CD14-positive monocyte (primary cell): ENCODE measurements around the gene TXNDC11. TPM values are rescaled to one million over a fixed set of nuclear protein-coding genes. Genes with fewer than 3 reads are reported as not detected.

Source experiments
- DNase-seq, 3 donors: peaks; one replicate each; pipeline ENCODE4 v3.0.0-alpha.2; 2011 to 2022
- H2AFZ ChIP-seq: 2 replicates; pipeline ENCODE4 v1.6.0; 2012; ENCODE audit warnings: mild to moderate bottlenecking, low read depth, low read length, inconsistent platforms; ENCODE audit not compliant: insufficient read depth, poor library complexity, severe bottlenecking
- H3K27ac ChIP-seq, 2 donors: 1 replicate in 1 of 2; 2 replicates in 1 of 2; pipeline ENCODE4 v1.5.1; 2012 to 2013; ENCODE audit warnings: low read length in 2 of 2, control low read depth in 1 of 2, inconsistent platforms in 1 of 2, low read depth in 1 of 2, mild to moderate bottlenecking in 1 of 2
- H3K27me3 ChIP-seq, 2 donors: one replicate each; pipeline versions ENCODE4 v1.6.0 to v1.6.1; 2011 to 2013; ENCODE audit warnings: low read length in 2 of 2; ENCODE audit not compliant: control insufficient read depth in 2 of 2, insufficient read depth in 2 of 2
- H3K36me3 ChIP-seq, 2 donors: replicated peaks in 1 of 2; 1 replicate in 1 of 2; 2 replicates in 1 of 2; pipeline versions ENCODE4 v1.5.1 to v1.6.1; 2012 to 2013; ENCODE audit warnings: low read length in 2 of 2, control low read depth in 1 of 2, inconsistent platforms in 1 of 2, mild to moderate bottlenecking in 1 of 2; ENCODE audit not compliant: insufficient read depth in 2 of 2, control insufficient read depth in 1 of 2
- H3K4me1 ChIP-seq, 2 donors: 1 replicate in 1 of 2; 2 replicates in 1 of 2; pipeline versions ENCODE4 v1.5.1 to v1.6.1; 2012 to 2013; ENCODE audit warnings: low read length in 2 of 2, control low read depth in 1 of 2, inconsistent platforms in 1 of 2, mild to moderate bottlenecking in 1 of 2, moderate library complexity in 1 of 2; ENCODE audit not compliant: insufficient read depth in 2 of 2, control insufficient read depth in 1 of 2
- H3K4me2 ChIP-seq: replicated peaks from 2 replicates; pipeline ENCODE3; 2012; ENCODE audit warnings: low read length, moderate library complexity, mild to moderate bottlenecking; ENCODE audit not compliant: poor library complexity, severe bottlenecking; ENCODE audit errors: extremely low read depth
- H3K4me3 ChIP-seq, 3 experiments: fragments of 200-600 bp in 1 of 3; sonication (generic) in 1 of 3; replicated peaks in 1 of 3; 1 replicate in 2 of 3; 2 replicates in 1 of 3; pipeline ENCODE4 v1.5.1; 2011 to 2013; ENCODE audit warnings: low read length in 3 of 3, mild to moderate bottlenecking in 3 of 3, control low read depth in 2 of 3, low read depth in 2 of 3, inconsistent platforms in 1 of 3, moderate library complexity in 1 of 3
- H3K79me2 ChIP-seq: 2 replicates; pipeline ENCODE4 v1.6.0; 2012; ENCODE audit warnings: mild to moderate bottlenecking, control low read depth, inconsistent platforms, low read length, moderate library complexity; ENCODE audit not compliant: insufficient read depth
- H3K9ac ChIP-seq: 2 replicates; pipeline ENCODE4 v1.6.0; 2017; ENCODE audit warnings: low read length, mild to moderate bottlenecking; ENCODE audit not compliant: insufficient read depth, poor library complexity, severe bottlenecking
- H3K9me3 ChIP-seq, 2 donors: replicated peaks in 1 of 2; 1 replicate in 1 of 2; 2 replicates in 1 of 2; pipeline versions ENCODE4 v1.5.1 to v1.6.1; 2012 to 2013; ENCODE audit warnings: low read length in 2 of 2, control low read depth in 1 of 2; ENCODE audit not compliant: control insufficient read depth in 1 of 2, insufficient read depth in 1 of 2
- H4K20me1 ChIP-seq: 2 replicates; pipeline ENCODE4 v1.6.0; 2012; ENCODE audit warnings: mild to moderate bottlenecking, low read length, control low read depth, moderate library complexity; ENCODE audit not compliant: insufficient read depth
- H3K27ac Mint-ChIP-seq, 7 donors: one replicate each; pipeline ENCODE4 v1.8.0; 2020; ENCODE audit warnings: mild to moderate bottlenecking in 7 of 7, mixed read lengths in 7 of 7, moderate library complexity in 6 of 7, inconsistent platforms in 2 of 7
- H3K27me3 Mint-ChIP-seq, 3 donors: one replicate each; pipeline ENCODE4 v1.8.0; 2021 to 2022; ENCODE audit warnings: low read depth in 3 of 3, mild to moderate bottlenecking in 3 of 3, mixed read lengths in 3 of 3, moderate library complexity in 3 of 3, inconsistent platforms in 1 of 3
- H3K36me3 Mint-ChIP-seq, 2 donors: one replicate each; pipeline ENCODE4 v1.8.0; 2020; ENCODE audit warnings: mixed read lengths in 2 of 2, inconsistent platforms in 1 of 2, mild to moderate bottlenecking in 1 of 2
- H3K4me1 Mint-ChIP-seq: one replicate; pipeline ENCODE4 v1.8.0; 2020; ENCODE audit warnings: mild to moderate bottlenecking, mixed read lengths
- H3K4me3 Mint-ChIP-seq, 2 donors: one replicate each; pipeline ENCODE4 v1.8.0; 2020; ENCODE audit warnings: mild to moderate bottlenecking in 2 of 2, mixed read lengths in 2 of 2, moderate library complexity in 1 of 2
- H3K9me3 Mint-ChIP-seq, 7 donors: one replicate each; pipeline ENCODE4 v1.8.0; 2020 to 2022; ENCODE audit warnings: mixed read lengths in 7 of 7, mild to moderate bottlenecking in 6 of 7, moderate library complexity in 6 of 7, inconsistent platforms in 2 of 7
- WGBS: methylation state at CpG from one replicate; pipeline ENCODE4 v1.1.5; 2013; ENCODE audit warnings: missing lambda C conversion rate; ENCODE audit not compliant: insufficient coverage; 5-methylcytosine and 5-hydroxymethylcytosine counted together
- intact Hi-C, 2 donors: fragments of 100-400 bp; cut with micrococcal nuclease; formaldehyde crosslinking; loops; one replicate each; pipeline versions ENCODE4 v1.15.0 to v1.15.1; 2023
- polyA plus RNA-seq, 3 donors: library from polyadenylated mRNA; depleted of rRNA in 1 of 3; unstranded in 2 of 3; stranded (reverse) in 1 of 3; fragments of 300-500 nt in 2 of 3; fragments of >200 nt in 1 of 3; fragmentation: Illumina TruSeq in 2 of 3; gene quantifications; 1 replicate in 2 of 3; 2 replicates in 1 of 3; pipeline ENCODE4 v1.2.3, GENCODE V29; 2012 to 2021
- TF ChIP-seq, protein P1 (sequence below): fragments of 200-600 bp; IDR thresholded peaks from one replicate; pipeline ENCODE4 v1.8.0; 2022; ENCODE audit warnings: antibody characterized with exemption, mild to moderate bottlenecking

TXNDC11 gene
- polyA plus RNA-seq, 3 donors: 32.9 to 60.0 (median 40.6) TPM

- H2AFZ ChIP-seq: no peak overlapping the region
- 100% methylated on average over 4 of the region's 9 CpGs for WGBS
- no peak overlapping the region for H3K4me3 ChIP-seq
- DNase-seq: no peak
- H3K4me2 ChIP-seq: no peak overlapping the region
- peaks cover 16% of the 10 kb centered on the region for H4K20me1 ChIP-seq
- Mint-ChIP-seq H3K9me3 (no peaks in the 10 kb centered on the region), H3K27me3 (no peaks in the 10 kb centered on the region), H3K36me3 (peaks cover 69 to 74% of the 10 kb centered on the region in 2 donors), H3K27ac (no peak overlapping the region), H3K4me1 (peaks cover 46% of the 10 kb centered on the region), H3K4me3 (no peak overlapping the region)
- intact Hi-C loops: no loop called here
- peaks cover 25% of the 10 kb centered on the region for H3K79me2 ChIP-seq
- H3K27me3 ChIP-seq: no peaks in the 10 kb centered on the region
- no peak overlapping the region for H3K27ac ChIP-seq
- H3K9me3 ChIP-seq: no peaks in the 10 kb centered on the region
- peaks cover 47 to 48% of the 10 kb centered on the region in 2 donors for H3K4me1 ChIP-seq
- no peak overlapping the region for H3K9ac ChIP-seq
- H3K36me3 ChIP-seq: peaks cover 46 to 68% of the 10 kb centered on the region in 2 donors
- TF ChIP-seq, protein P1, sequence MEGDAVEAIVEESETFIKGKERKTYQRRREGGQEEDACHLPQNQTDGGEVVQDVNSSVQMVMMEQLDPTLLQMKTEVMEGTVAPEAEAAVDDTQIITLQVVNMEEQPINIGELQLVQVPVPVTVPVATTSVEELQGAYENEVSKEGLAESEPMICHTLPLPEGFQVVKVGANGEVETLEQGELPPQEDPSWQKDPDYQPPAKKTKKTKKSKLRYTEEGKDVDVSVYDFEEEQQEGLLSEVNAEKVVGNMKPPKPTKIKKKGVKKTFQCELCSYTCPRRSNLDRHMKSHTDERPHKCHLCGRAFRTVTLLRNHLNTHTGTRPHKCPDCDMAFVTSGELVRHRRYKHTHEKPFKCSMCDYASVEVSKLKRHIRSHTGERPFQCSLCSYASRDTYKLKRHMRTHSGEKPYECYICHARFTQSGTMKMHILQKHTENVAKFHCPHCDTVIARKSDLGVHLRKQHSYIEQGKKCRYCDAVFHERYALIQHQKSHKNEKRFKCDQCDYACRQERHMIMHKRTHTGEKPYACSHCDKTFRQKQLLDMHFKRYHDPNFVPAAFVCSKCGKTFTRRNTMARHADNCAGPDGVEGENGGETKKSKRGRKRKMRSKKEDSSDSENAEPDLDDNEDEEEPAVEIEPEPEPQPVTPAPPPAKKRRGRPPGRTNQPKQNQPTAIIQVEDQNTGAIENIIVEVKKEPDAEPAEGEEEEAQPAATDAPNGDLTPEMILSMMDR: no peak
Observed at GRCh38 chr16:11685844-11686618, 56.6 kb downstream of the TXNDC11 start.

DNA sequence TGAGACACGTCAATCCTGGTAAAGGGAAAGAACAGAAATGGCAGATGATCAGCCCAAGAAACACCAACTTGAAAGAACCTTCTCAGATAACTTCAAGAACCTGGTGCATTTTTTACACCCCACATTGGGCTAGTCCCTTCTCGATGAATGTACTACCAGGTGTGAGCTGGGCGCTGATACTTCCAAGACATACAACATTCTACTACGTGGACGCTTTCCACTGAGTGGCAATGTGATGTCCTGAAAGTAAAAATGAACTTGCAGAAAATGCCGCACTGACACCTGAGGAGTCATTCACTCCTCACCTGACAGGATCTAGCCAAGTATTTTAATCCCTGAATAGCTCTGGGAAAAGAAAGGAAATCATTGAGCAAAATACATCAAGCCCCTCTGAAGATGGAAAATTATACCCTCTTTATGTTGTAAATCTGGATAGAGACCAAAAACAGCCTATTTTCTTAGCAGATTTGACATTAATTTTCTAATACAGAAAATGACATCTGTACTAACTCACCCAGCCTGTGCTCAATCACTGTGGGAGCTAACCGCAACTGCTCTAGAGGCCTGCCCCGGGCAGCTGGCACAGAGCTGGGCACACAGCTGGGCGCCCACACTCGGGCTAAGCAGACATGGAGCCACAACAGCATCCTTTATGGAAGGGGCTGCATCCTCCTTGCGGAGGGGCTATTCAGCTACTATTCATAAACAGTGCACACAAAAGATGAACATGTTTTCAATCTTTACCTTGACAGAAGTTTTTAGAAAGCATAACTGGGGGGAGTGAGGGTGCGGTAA, 58.2 kb downstream of the TXNDC11 start:
- no peak for DNase-seq
- Mint-ChIP-seq H3K4me3 (no peak overlapping the region), H3K4me1 (peaks cover 48% of the 10 kb centered on the region), H3K27me3 (no peaks in the 10 kb centered on the region), H3K36me3 (peaks cover 77 to 78% of the 10 kb centered on the region in 2 donors), H3K9me3 (no peaks in the 10 kb centered on the region), H3K27ac (no peak overlapping the region)
- H3K4me1 ChIP-seq: peaks cover 46 to 51% of the 10 kb centered on the region in 2 donors
- H3K9ac ChIP-seq: no peak overlapping the region
- H3K79me2 ChIP-seq: peaks cover 36% of the 10 kb centered on the region
- 97% methylated on average over 5 of the region's 12 CpGs for WGBS
- no peak overlapping the region for H3K27ac ChIP-seq
- peaks cover 47 to 76% of the 10 kb centered on the region in 2 donors for H3K36me3 ChIP-seq
- H3K4me3 ChIP-seq: no peak overlapping the region
- TF ChIP-seq, protein P1: no peak
- no peak overlapping the region for H3K4me2 ChIP-seq
- H3K9me3 ChIP-seq: no peaks in the 10 kb centered on the region
- no peaks in the 10 kb centered on the region for H3K27me3 ChIP-seq
- H2AFZ ChIP-seq: no peak overlapping the region
- intact Hi-C loops: no loop called here
- H4K20me1 ChIP-seq: peaks cover 32% of the 10 kb centered on the region
